Spleen (tissue), 7 donors: ENCODE data around the gene EPS8L3.

ENCODE experiments used
- POLR2A ChIP-seq, 3 donors: fragments of 450-650 bp; IDR thresholded peaks; one replicate each; pipeline ENCODE4 v1.5.1; 2017; ENCODE audit warnings: antibody characterized with exemption in 3 of 3, mild to moderate bottlenecking in 1 of 3
- POLR2AphosphoS5 ChIP-seq, 3 donors: sonication (generic); formaldehyde crosslinking; IDR thresholded peaks; one replicate each; pipeline ENCODE4 v1.5.1; 2017; ENCODE audit warnings: antibody characterized with exemption in 3 of 3
- TF ChIP-seq, protein P1 (sequence below), 11 experiments: fragments of 200-600 bp in 7 of 11; fragments of 450-650 bp in 4 of 11; sonication (generic) in 4 of 11; IDR thresholded peaks in 8 of 11; conservative IDR thresholded peaks in 3 of 11; 1 replicate in 7 of 11; 2 replicates in 4 of 11; pipeline versions ENCODE4 v1.4.0 to v1.8.0; 2016 to 2021; ENCODE audit warnings: antibody characterized with exemption in 11 of 11, inconsistent platforms in 4 of 11, mild to moderate bottlenecking in 1 of 11
- donor health status: DM: no; HTN: no; CAD: no; lungs with moderate emphysema.
- donor health status: DM: no; HTN: no; CAD: no.
- donor health status: DM: no; HTN: no; CAD: no.

- TF ChIP-seq POLR2A (IDR thresholded peaks at IDR 0.05) (no peak), POLR2AphosphoS5 (IDR thresholded peaks at IDR 0.05) (no peak)
- TF ChIP-seq, protein P1, sequence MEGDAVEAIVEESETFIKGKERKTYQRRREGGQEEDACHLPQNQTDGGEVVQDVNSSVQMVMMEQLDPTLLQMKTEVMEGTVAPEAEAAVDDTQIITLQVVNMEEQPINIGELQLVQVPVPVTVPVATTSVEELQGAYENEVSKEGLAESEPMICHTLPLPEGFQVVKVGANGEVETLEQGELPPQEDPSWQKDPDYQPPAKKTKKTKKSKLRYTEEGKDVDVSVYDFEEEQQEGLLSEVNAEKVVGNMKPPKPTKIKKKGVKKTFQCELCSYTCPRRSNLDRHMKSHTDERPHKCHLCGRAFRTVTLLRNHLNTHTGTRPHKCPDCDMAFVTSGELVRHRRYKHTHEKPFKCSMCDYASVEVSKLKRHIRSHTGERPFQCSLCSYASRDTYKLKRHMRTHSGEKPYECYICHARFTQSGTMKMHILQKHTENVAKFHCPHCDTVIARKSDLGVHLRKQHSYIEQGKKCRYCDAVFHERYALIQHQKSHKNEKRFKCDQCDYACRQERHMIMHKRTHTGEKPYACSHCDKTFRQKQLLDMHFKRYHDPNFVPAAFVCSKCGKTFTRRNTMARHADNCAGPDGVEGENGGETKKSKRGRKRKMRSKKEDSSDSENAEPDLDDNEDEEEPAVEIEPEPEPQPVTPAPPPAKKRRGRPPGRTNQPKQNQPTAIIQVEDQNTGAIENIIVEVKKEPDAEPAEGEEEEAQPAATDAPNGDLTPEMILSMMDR (IDR thresholded peaks at IDR 0.05 in 8 of 11, conservative IDR thresholded peaks at IDR 0.05 in 3 of 11): no peak
Observed at GRCh38 chr1:109713636-109714035, 50.1 kb downstream of the EPS8L3 start.
